NOMO-1 treated with DMSO at 0.1 percent for 48 hours (cell line): Measurements from ENCODE around the gene LRRC2.

Experiments used
- DNase-seq: peaks from one replicate; lab custom pipeline; 2025; ENCODE audit not compliant: unreplicated experiment; lab: John Stamatoyannopoulos, UW

The LRRC2 gene

GRCh38 chr3:46482632-46483350 is 83.3 kb downstream of the LRRC2 start:
- no peak for DNase-seq

- no peak for DNase-seq
These were observed 84.5 kb downstream of the LRRC2 start for GRCh38 chr3:46481636-46482035.

GRCh38 chr3:46480491-46481195 is 85.5 kb downstream of the LRRC2 start:
- DNase-seq: no peak

DNA sequence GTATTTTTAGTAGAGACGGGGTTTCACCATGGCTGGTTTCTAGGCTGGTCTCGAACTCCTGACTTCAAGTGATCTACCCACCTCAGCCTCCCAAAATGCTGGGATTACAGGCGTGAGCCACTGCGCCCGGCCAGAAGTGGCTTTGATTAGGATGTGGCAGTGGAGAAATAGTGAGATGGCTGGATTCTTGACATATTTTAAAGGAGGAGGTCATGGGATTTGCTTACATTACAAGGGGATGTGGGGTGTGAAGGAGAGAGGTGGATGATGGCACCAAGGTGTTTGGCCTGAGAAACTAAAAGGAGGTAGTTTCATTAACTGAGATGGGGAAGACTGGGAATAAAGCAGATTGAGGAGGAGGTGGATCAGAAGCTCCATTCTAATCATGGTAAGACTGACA is 86.4 kb downstream of the LRRC2 start:
- no peak for DNase-seq

DNA sequence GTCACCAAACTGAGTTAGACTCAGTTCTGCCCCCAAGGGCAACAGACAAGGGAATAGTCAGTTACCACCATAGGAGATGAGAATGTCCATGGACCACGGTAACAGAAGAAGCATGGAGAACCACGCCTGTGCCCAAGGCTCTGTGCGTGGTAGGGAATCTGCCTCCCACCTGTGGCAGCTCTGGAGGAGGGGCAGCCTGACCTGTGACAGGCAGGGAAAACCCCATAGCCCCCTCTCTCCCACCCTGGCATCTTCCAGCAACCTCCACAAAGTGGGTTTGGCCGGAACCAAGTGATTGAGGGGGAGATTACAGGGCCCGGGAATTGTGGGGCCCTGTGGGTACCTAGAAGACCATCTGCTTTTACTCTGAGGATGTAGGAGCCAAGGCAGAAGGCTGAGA is 87.1 kb downstream of the LRRC2 start:
- DNase-seq: no peak

GRCh38 chr3:46478341-46478740 is 87.8 kb downstream of the LRRC2 start:
- DNase-seq: no peak

- no peak for DNase-seq
These were observed 88.3 kb downstream of the LRRC2 start for GRCh38 chr3:46477756-46478155.

DNA sequence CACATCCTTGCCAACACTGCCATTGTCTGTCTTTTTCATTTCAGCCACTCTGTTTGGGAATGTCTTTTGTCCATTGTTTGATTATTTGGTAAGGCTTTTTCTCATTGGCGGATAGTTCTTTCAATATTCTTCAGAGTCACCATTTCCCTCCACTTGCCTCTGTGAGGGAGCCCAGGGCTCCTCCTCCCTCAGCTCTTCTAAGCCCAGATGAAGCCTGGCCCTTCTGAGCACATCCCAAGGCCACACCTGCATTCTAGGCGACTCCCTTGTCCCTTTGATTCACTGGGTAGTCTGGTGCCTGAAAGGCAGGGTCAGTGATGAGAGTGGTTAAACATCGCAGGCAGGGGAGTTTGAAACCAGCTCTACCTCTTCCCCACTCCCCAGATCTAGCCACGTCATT is 89.0 kb downstream of the LRRC2 start:
- DNase-seq: no peak

- DNase-seq: no peak
These were observed 93.4 kb downstream of the LRRC2 start for GRCh38 chr3:46472736-46473135.

DNA sequence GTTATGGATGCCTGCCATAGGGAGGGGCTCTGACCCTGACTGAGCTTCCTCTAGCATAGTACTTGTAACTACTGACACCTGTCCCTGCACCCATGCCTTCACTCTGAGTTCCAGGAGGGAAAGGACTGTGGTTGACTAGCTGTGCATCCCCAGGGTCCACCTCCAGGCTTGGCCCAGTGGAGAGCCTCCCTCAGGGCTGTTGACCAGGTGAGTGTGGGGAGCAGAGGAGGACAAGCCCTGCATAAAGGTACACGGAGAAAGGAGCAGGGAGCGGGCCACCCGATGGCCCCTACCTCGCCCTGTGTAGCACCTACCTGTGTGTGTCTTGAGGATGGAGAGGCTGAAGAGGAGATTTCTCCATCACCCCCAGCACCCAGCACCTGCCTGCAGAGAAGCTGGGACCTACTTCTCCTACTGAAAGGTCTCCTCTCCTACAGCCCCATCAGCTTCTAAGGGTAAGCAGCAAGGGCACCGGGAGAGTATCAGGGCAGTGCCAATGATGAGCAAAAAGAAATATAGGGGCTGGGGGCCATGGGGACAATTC is 94.7 kb downstream of the LRRC2 start:
- DNase-seq: no peak

DNA sequence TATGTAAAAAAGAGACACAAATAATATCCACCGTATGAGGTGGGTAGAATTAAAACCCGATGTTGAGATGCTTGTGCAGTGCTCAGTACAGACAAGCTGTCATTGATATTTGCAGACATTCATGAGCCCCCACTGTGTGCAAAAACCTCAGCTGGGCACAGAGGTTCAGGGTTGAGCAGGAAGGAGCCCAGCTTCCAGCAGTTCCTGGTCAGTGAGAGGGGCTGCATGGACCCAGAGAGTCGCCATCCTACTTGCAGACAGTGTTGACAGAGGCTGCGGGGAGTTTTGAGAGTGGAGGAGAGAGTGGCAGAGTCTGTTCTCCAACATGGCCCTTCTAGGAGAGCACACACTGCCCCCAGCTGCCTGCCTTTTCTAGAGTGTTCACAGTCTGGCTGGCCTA is 95.3 kb downstream of the LRRC2 start:
- no peak for DNase-seq

- DNase-seq: peak; percentile 54
These were observed 96.3 kb downstream of the LRRC2 start for GRCh38 chr3:46469680-46470357.

DNA sequence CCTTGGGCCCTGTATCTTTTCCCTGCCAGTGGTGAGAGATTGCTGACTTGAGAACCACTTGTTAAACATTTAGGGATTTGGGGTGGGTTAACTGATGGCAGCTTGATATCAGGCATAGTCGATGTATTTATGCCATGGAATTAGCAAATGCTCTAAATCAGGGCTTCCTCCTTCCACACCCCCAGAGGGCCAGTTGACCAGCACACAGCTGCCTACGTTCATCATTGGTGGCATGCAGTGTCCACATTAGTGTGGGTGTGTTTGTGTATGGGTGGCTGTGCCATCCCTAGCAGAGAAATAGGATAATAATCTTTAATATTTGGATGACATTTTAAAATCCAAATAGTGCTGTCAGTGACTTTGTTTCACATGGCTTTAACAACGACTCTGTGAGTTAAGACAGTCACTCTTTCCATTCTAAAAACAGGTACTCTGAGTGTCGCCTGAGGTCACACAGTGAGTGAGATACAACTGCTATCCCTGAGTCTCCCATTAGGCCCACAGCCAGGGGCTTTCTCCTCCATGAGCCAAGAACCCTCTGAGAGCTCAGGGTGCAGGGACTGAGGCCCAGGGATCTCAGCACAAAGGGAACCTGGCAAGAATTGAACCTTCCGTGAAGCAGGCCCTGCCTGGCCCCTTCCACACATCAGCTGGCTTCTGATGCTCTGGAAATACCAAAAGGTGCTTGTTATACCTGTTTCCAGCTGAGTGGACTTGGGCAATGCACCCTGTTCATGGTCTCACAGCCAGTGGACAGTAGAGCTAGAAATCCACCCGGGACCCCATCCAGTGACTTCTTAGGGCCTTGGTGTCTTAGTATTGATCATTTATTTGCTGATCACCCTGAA is 97.1 kb downstream of the LRRC2 start:
- no peak for DNase-seq

GRCh38 chr3:46467562-46467961 is 98.5 kb downstream of the LRRC2 start:
- DNase-seq: no peak

GRCh38 chr3:46466871-46467403 is 99.2 kb downstream of the LRRC2 start:
- no peak for DNase-seq

GRCh38 chr3:46466273-46466672 is 99.8 kb downstream of the LRRC2 start:
- no peak for DNase-seq
